Kidney (tissue), 14 donors: Measurements from ENCODE around the gene COBLL1. TPM values are rescaled to one million over a fixed set of nuclear protein-coding genes. Genes with fewer than 3 reads are reported as not detected.

Source experiments
- DNase-seq, 5 donors: peaks; one replicate each; pipeline ENCODE4 v3.0.0-alpha.2; 2013 to 2020
- FAIRE-seq: peaks from 2 replicates; lab custom pipeline; 2012; peaks lifted over from hg19 to GRCh38; lab: Jason Lieb, UNC
- H3K27ac ChIP-seq, 2 donors: one replicate each; pipeline ENCODE4 v1.7.0; 2013; ENCODE audit warnings: low read depth in 2 of 2, low read length in 2 of 2, inconsistent platforms in 1 of 2
- H3K27me3 ChIP-seq: one replicate; pipeline ENCODE4 v1.7.1; 2013; ENCODE audit warnings: low read length, inconsistent platforms; ENCODE audit not compliant: control insufficient read depth, insufficient read depth
- H3K36me3 ChIP-seq, 3 donors: one replicate each; pipeline versions ENCODE4 v1.7.0 to v1.7.1; 2013; ENCODE audit warnings: low read length in 3 of 3, control low read depth in 1 of 3, inconsistent platforms in 1 of 3; ENCODE audit not compliant: insufficient read depth in 3 of 3, control insufficient read depth in 2 of 3
- H3K4me1 ChIP-seq, 3 donors: one replicate each; pipeline versions ENCODE4 v1.7.0 to v1.7.1; 2013; ENCODE audit warnings: low read length in 3 of 3, inconsistent platforms in 1 of 3, low read depth in 1 of 3; ENCODE audit not compliant: control insufficient read depth in 2 of 3, insufficient read depth in 2 of 3
- H3K4me3 ChIP-seq, 3 donors: one replicate each; pipeline versions ENCODE4 v1.7.0 to v1.8.1; 2013; ENCODE audit warnings: low read length in 3 of 3, control low read depth in 1 of 3, inconsistent platforms in 1 of 3
- H3K9ac ChIP-seq, 3 donors: one replicate each; pipeline versions ENCODE4 v1.7.0 to v1.7.1; 2013; ENCODE audit warnings: low read length in 3 of 3, control low read depth in 1 of 3, inconsistent platforms in 1 of 3
- H3K9me3 ChIP-seq, 3 donors: one replicate each; pipeline versions ENCODE4 v1.7.0 to v1.7.1; 2013; ENCODE audit warnings: low read length in 3 of 3, control low read depth in 1 of 3, inconsistent platforms in 1 of 3; ENCODE audit not compliant: control insufficient read depth in 2 of 3, insufficient read depth in 1 of 3
- intact Hi-C: fragments of 100-400 bp; cut with DNase I; formaldehyde crosslinking; loops from one replicate; pipeline ENCODE4 v1.11.1; 2022
- polyA plus RNA-seq: library from polyadenylated mRNA; stranded (reverse); fragments of 350-450 nt; fragmentation: Illumina TruSeq; extraction: RNeasy Lipid Tissue Mini Kit (QIAGEN cat#74804); gene quantifications from one replicate; pipeline ENCODE4 v1.2.3, GENCODE V29; 2014; ENCODE audit warnings: low read depth, low replicate concordance; ENCODE audit not compliant: insufficient read depth
- total RNA-seq: library from RNA; stranded (reverse); fragmentation: NEBNext Ultra II Directional; extraction: Animal tissue kit (Norgen Biotek cat#: 25700); gene quantifications from one replicate; pipeline ENCODE4 v1.2.1, GENCODE V29; 2021
- TF ChIP-seq, protein P1 (sequence below): IDR thresholded peaks from 3 replicates; pipeline ENCODE4 v1.5.1; 2012; ENCODE audit warnings: mild to moderate bottlenecking, moderate library complexity, borderline replicate concordance; ENCODE audit not compliant: insufficient read depth; ENCODE audit errors: extremely low read depth
- donor health status: control.
- donor health status: control.
- donor health status: control.
- donor health status: control.
- donor health status: control.
- donor health status: DM: yes; HTN: yes; CAD: no.
- donor health status: Normal renal cell carcinoma (clear cell type).

COBLL1 gene
- total and polyA plus RNA-seq, 2 donors from 2014 or later, result 39.7 to 205 TPM

- no peak for FAIRE-seq
- Histone ChIP-seq H3K4me3 (no peak overlapping the region), H3K27me3 (no peaks in the 10 kb centered on the region), H3K27ac (no peak overlapping the region), H3K9ac (no peak overlapping the region), H3K9me3 (no peaks in the 10 kb centered on the region), H3K4me1 (peaks cover 0 to 12% (median 8%) of the 10 kb centered on the region in 3 donors), H3K36me3 (no peaks in the 10 kb centered on the region)
- TF ChIP-seq, protein P1, sequence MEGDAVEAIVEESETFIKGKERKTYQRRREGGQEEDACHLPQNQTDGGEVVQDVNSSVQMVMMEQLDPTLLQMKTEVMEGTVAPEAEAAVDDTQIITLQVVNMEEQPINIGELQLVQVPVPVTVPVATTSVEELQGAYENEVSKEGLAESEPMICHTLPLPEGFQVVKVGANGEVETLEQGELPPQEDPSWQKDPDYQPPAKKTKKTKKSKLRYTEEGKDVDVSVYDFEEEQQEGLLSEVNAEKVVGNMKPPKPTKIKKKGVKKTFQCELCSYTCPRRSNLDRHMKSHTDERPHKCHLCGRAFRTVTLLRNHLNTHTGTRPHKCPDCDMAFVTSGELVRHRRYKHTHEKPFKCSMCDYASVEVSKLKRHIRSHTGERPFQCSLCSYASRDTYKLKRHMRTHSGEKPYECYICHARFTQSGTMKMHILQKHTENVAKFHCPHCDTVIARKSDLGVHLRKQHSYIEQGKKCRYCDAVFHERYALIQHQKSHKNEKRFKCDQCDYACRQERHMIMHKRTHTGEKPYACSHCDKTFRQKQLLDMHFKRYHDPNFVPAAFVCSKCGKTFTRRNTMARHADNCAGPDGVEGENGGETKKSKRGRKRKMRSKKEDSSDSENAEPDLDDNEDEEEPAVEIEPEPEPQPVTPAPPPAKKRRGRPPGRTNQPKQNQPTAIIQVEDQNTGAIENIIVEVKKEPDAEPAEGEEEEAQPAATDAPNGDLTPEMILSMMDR, result no peak
- intact Hi-C loops, result no loop called here
- no peak for DNase-seq
Measured at GRCh38 chr2:164757934-164758695, 83.5 kb downstream of the COBLL1 start.

- Histone ChIP-seq H3K9ac (no peak overlapping the region), H3K9me3 (no peaks in the 10 kb centered on the region), H3K27ac (peak overlapping the region; percentile 9 to 23), H3K4me3 (peak overlapping the region in 1 of 3 donors; percentile 7), H3K4me1 (peaks cover 0 to 7% (median 5%) of the 10 kb centered on the region in 3 donors), H3K27me3 (no peaks in the 10 kb centered on the region), H3K36me3 (peaks cover 0 to 5% (median 0%) of the 10 kb centered on the region in 3 donors)
- TF ChIP-seq, protein P1, result no peak
- no peak for DNase-seq
- FAIRE-seq, result no peak
- intact Hi-C loops, result no loop called here
Measured at GRCh38 chr2:164756773-164757172, 84.8 kb downstream of the COBLL1 start.

DNA sequence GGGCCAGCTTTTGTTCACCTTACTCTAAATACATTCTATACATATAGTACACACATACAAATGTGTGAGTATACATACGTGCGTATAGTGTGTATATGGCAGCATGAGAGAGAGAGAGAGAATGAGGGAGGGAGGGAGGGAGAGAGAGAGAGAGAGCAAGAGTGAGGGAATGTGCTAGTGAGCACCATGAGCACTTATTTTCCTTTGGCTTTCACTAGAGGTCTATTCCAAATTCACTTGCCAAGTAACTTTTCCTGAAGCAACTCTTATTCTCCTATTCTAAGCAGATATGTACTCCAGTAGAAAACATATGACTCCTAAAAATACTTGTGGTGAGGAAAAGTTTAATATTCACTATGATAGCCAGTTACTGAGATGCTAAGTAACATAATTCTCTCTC, 85.7 kb downstream of the COBLL1 start:
- Histone ChIP-seq H3K27ac (no peak overlapping the region), H3K9ac (no peak overlapping the region), H3K4me1 (peaks cover 0 to 7% (median 5%) of the 10 kb centered on the region in 3 donors), H3K36me3 (peaks cover 0 to 5% (median 0%) of the 10 kb centered on the region in 3 donors), H3K9me3 (no peaks in the 10 kb centered on the region), H3K4me3 (no peak overlapping the region), H3K27me3 (no peaks in the 10 kb centered on the region)
- DNase-seq, result no peak
- no peak for FAIRE-seq
- intact Hi-C loops, result no loop called here
- TF ChIP-seq, protein P1, result no peak
